Subcutaneous adipose tissue (tissue), 4 donors: ENCODE results near the gene CDKN3. TPM values are rescaled to one million over a fixed set of nuclear protein-coding genes. Genes with fewer than 3 reads are reported as not detected.

Source experiments
- CTCF ChIP-seq: fragments of 450-650 bp; IDR thresholded peaks from one replicate; pipeline ENCODE4 v1.5.1; 2016; ENCODE audit warnings: low read depth, mild to moderate bottlenecking, control low read depth, antibody characterized with exemption, moderate library complexity
- total RNA-seq, 4 donors: library from RNA; depleted of rRNA; stranded (reverse); fragments of >200 nt; gene quantifications; one replicate each; pipeline ENCODE4 v1.1.0, GENCODE V29; 2016

Gene CDKN3
- 1 to 10 TPM in 2 of 4 donors, not detected in 2; 2.6 to 4.4 TPM for total RNA-seq

GRCh38 chr14:54396493-54397335 is at the start of gene CDKN3:
Gene CDKN3 (plus strand): TSS chr14:54397007. CDS start chr14:54397069, 62 bp downstream.
- no peak for TF ChIP-seq CTCF

- TF ChIP-seq CTCF = no peak
These were observed 49.8 kb upstream of the CDKN3 start for GRCh38 chr14:54347044-54347443.

- no peak for TF ChIP-seq CTCF
These were observed 48.7 kb upstream of the CDKN3 start for GRCh38 chr14:54348001-54348611.

DNA sequence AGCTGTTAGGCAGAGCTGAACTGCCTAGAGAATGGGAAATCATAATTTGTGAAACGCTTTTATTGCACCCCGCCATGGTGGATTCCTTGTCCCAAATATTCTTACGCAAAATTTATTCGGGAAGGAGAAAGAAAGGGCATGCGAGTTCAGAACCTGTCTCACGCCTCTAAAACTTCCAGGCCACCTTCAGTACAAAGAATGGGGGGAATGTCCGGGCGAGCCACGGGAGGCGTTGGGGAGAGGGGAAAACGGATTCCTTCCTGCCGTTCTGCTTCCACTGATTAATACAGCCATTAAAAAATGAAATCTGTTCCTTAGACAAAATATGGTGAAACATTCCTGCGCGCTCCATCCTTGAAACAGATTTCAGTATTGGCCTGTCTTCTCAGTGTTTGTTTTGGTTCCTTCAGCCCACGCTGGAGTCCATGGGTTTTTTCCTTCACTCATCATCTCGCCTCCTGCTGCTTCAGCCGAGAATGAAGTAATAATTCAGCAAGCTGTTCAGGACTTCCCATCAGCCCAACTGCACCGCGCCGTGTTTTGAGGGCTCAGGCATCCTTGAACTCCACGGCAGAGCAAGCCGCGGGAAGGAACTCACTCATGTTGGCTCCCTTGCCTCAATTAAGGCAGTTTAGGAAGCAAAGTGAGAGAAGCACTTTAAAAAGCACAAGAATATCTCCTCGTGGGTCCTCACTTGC is 47.7 kb upstream of the CDKN3 start:
- TF ChIP-seq CTCF = no peak

DNA sequence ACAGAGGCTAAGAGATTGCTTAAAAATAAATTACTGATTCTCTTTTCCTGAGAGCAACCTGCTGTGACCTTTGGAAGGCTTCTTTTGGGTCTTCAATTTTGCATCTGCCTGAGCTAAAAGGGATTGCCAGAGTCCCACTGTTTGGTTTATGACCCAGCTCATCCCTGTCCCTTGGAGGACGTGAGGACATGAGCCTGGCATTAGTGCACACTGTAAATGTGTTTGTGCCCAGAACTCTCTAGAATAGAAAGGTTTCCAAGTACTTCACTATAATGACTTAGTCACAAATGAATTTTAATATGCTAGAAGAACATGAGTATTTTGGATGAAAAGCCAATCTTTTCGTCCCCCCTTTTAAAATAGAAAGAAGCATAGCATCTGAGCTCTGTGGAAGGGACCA is 47.1 kb upstream of the CDKN3 start:
- TF ChIP-seq CTCF = no peak

GRCh38 chr14:54350203-54350602 is 46.6 kb upstream of the CDKN3 start:
- TF ChIP-seq CTCF = no peak

DNA sequence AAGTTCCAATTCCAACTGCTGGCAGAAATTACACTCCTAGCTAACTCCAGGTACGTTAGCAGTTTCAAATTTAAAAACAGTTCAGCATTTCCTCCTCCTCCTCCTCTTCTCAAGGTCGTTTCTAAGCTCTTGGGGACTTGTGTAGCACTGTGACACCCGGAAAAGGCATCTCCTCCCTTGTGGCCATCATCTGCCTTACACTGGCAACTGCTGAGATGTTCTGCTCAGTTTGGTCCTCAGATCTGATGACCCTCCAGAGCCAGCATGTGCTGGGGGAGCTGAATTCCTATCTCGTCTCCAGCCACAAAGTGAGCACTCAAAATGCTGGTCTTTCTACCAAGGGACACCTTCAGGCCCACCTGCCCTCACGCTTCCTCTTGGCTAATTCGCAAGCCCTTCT is 43.5 kb upstream of the CDKN3 start:
- no peak for TF ChIP-seq CTCF
